ENCODE measurements around the gene MPRIP.

Gene MPRIP

GRCh38 chr17:17228521-17229279, 186.4 kb downstream of the MPRIP start:
- no peak for TF ChIP-seq CTCF (IDR thresholded peaks at IDR 0.05; ENCODE audit: low read depth, low read length, missing control alignments)
- H3K4me3 ChIP-seq (ENCODE audit: low read depth, low read length): no peak overlapping the region
- in situ Hi-C loops (cut with HindIII; ENCODE audit: low sequenced_read_pairs): no loop called here
- DNase-seq (ENCODE audit: low read depth): no peak

- in situ Hi-C loops (cut with HindIII; ENCODE audit: low sequenced_read_pairs): no loop called here
These were observed 187.4 kb downstream of the MPRIP start for GRCh38 chr17:17229416-17230384.

GRCh38 chr17:17231621-17232302, 189.5 kb downstream of the MPRIP start:
- no peak for TF ChIP-seq CTCF (IDR thresholded peaks at IDR 0.05; ENCODE audit: low read depth, low read length, missing control alignments)
- no peak overlapping the region for H3K4me3 ChIP-seq (ENCODE audit: low read depth, low read length)
- in situ Hi-C loops (cut with HindIII; ENCODE audit: low sequenced_read_pairs): no loop called here
- no peak for DNase-seq (ENCODE audit: low read depth)

More at GRCh38 chr17:17229416-17230384, 187.4 kb downstream of the MPRIP start:
- no peak for DNase-seq (ENCODE audit: low read depth)
- no peak overlapping the region for H3K4me3 ChIP-seq (ENCODE audit: low read depth, low read length)
- no peak for TF ChIP-seq CTCF (IDR thresholded peaks at IDR 0.05; ENCODE audit: low read depth, low read length, missing control alignments)

- no peak for TF ChIP-seq CTCF (IDR thresholded peaks at IDR 0.05; ENCODE audit: low read depth, low read length, missing control alignments)
- H3K4me3 ChIP-seq (ENCODE audit: low read depth, low read length): no peak overlapping the region
- in situ Hi-C loops (cut with HindIII; ENCODE audit: low sequenced_read_pairs): no loop called here
These were observed 190.0 kb downstream of the MPRIP start for GRCh38 chr17:17232303-17232621.

GRCh38 chr17:17235212-17236174, 193.2 kb downstream of the MPRIP start:
- no peak for TF ChIP-seq CTCF (IDR thresholded peaks at IDR 0.05; ENCODE audit: low read depth, low read length, missing control alignments)
- H3K4me3 ChIP-seq (ENCODE audit: low read depth, low read length): peak overlapping the region; percentile 99
- peak; percentile 60 for DNase-seq (ENCODE audit: low read depth)
- in situ Hi-C loops (cut with HindIII; ENCODE audit: low sequenced_read_pairs): no loop called here

More at GRCh38 chr17:17232303-17232621, 190.0 kb downstream of the MPRIP start:
- no peak for DNase-seq (ENCODE audit: low read depth)

All from astrocyte of the cerebellum (primary cell).